Measurements from ENCODE around the gene CKAP2L. TPM values are rescaled to one million over a fixed set of nuclear protein-coding genes. Genes with fewer than 3 reads are reported as not detected.

CKAP2L gene
- total RNA-seq, 1 donor from 2014 or later, result 11.5 TPM

GRCh38 chr2:112758711-112759110 lies 5.7 kb downstream of the CKAP2L start:
- peaks cover 8% of the 10 kb centered on the region for H3K36me3 Mint-ChIP-seq (ENCODE audit: insufficient read depth)

GRCh38 chr2:112757265-112757664 lies 7.1 kb downstream of the CKAP2L start:
- no peak overlapping the region for H3K4me3 Mint-ChIP-seq (ENCODE audit: low read depth)
- H3K9me3 Mint-ChIP-seq (ENCODE audit: low read depth), result no peaks in the 10 kb centered on the region
- H3K4me1 Mint-ChIP-seq (ENCODE audit: low read depth), result peaks cover 10% of the 10 kb centered on the region
- peaks cover 8% of the 10 kb centered on the region for H3K36me3 Mint-ChIP-seq (ENCODE audit: insufficient read depth)
- no peak for DNase-seq (ENCODE audit: low spot score, unreplicated experiment)
- no peaks in the 10 kb centered on the region for H3K27me3 Mint-ChIP-seq
- TF ChIP-seq CTCF (IDR thresholded peaks at IDR 0.05; ENCODE audit: unreplicated experiment), result no peak
- no peak overlapping the region for H3K27ac Mint-ChIP-seq

More at GRCh38 chr2:112758711-112759110, 5.7 kb downstream of the CKAP2L start:
- H3K4me1 Mint-ChIP-seq (ENCODE audit: low read depth), result peaks cover 11% of the 10 kb centered on the region
- no peak overlapping the region for H3K4me3 Mint-ChIP-seq (ENCODE audit: low read depth)
- DNase-seq (ENCODE audit: low spot score, unreplicated experiment), result no peak
- TF ChIP-seq CTCF (IDR thresholded peaks at IDR 0.05; ENCODE audit: unreplicated experiment), result no peak
- no peaks in the 10 kb centered on the region for H3K9me3 Mint-ChIP-seq (ENCODE audit: low read depth)
- H3K27ac Mint-ChIP-seq, result no peak overlapping the region
- no peaks in the 10 kb centered on the region for H3K27me3 Mint-ChIP-seq

- Mint-ChIP-seq H3K27ac (no peak overlapping the region), H3K9me3 (ENCODE audit: low read depth) (no peaks in the 10 kb centered on the region), H3K27me3 (no peaks in the 10 kb centered on the region), H3K4me1 (ENCODE audit: low read depth) (peaks cover 16% of the 10 kb centered on the region), H3K4me3 (ENCODE audit: low read depth) (no peak overlapping the region), H3K36me3 (ENCODE audit: insufficient read depth) (peaks cover 8% of the 10 kb centered on the region)
- DNase-seq (ENCODE audit: low spot score, unreplicated experiment), result no peak
- TF ChIP-seq CTCF (IDR thresholded peaks at IDR 0.05; ENCODE audit: unreplicated experiment), result no peak
Measured at GRCh38 chr2:112756207-112756606, 8.2 kb downstream of the CKAP2L start.

DNA sequence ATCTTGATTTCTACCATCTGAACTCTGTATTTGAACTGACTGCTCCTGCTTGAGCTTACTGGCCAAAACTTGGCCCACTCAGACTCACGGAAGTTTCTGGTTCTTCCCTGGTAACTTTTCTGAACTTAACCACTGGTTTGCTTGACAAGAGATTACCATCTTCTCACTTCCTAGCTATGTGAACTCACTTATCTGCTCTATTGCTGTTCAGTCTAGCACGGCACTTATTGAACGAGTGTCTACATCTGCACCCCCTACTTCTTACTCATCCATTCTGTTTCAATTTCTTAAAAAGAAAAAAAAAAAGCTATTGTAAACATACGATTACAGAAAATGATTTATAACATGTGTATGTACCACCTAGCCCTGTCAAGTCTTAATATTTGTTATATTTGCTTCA lies 9.0 kb downstream of the CKAP2L start:
- no peak overlapping the region for H3K27ac Mint-ChIP-seq
- TF ChIP-seq CTCF (IDR thresholded peaks at IDR 0.05; ENCODE audit: unreplicated experiment), result no peak
- no peaks in the 10 kb centered on the region for H3K27me3 Mint-ChIP-seq
- no peaks in the 10 kb centered on the region for H3K9me3 Mint-ChIP-seq (ENCODE audit: low read depth)
- peaks cover 8% of the 10 kb centered on the region for H3K36me3 Mint-ChIP-seq (ENCODE audit: insufficient read depth)
- H3K4me3 Mint-ChIP-seq (ENCODE audit: low read depth), result no peak overlapping the region
- no peak for DNase-seq (ENCODE audit: low spot score, unreplicated experiment)
- peaks cover 19% of the 10 kb centered on the region for H3K4me1 Mint-ChIP-seq (ENCODE audit: low read depth)

DNA sequence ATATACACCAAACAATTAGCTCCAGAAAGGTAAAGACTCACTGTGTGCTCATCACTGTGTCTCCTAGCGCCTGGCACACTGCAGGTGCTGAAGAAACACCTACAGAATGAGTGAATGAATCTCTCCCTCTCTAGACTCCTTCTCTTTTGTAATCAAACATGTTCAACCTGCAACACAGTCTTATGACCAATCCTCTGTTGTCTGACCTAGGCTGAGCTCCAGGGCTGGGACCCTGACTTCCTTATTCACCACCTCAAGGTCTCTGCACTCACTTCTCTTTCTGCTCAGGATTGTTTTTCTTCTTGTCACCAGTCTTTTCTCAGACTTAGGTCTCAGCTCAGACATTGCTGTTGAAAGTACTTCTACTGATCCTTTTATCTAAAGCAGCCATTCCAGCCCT lies 9.8 kb downstream of the CKAP2L start:
- Mint-ChIP-seq H3K4me3 (ENCODE audit: low read depth) (no peak overlapping the region), H3K27me3 (no peaks in the 10 kb centered on the region), H3K36me3 (ENCODE audit: insufficient read depth) (peaks cover 8% of the 10 kb centered on the region), H3K9me3 (ENCODE audit: low read depth) (no peaks in the 10 kb centered on the region), H3K27ac (no peak overlapping the region), H3K4me1 (ENCODE audit: low read depth) (peaks cover 19% of the 10 kb centered on the region)
- TF ChIP-seq CTCF (IDR thresholded peaks at IDR 0.05; ENCODE audit: unreplicated experiment), result no peak
- DNase-seq (ENCODE audit: low spot score, unreplicated experiment), result no peak

Data from progenitor cell of endocrine pancreas (in vitro differentiated cells).